Measurements from ENCODE around the gene IFNA8. TPM values are rescaled to one million over a fixed set of nuclear protein-coding genes. Genes with fewer than 3 reads are reported as not detected.
"Not testable (repeated sequence)": the region's sequence is repeated elsewhere in the genome, so short reads cannot be mapped to it uniquely, and the experiment has no call there.

IFNA8 gene
- polyA plus RNA-seq (ENCODE audit: insufficient read length in 12 of 12), result not detected
- long read RNA-seq, donor 1, result 0 reads
- long read RNA-seq, donor 2, result 0 reads
- long read RNA-seq, donor 3, result 0 reads
- long read RNA-seq, donor 4, result 0 reads
- long read RNA-seq, donor 5, result 0 reads
- long read RNA-seq, donor 6, result 0 reads
- long read RNA-seq, donor 7, result 0 reads
- long read RNA-seq, donor 8, result 0 reads
- long read RNA-seq, donor 9, result 0 reads
- long read RNA-seq, donor 10, result 0 reads
- long read RNA-seq, donor 11, result 0 reads

- no peak for DNase-seq
Observed at GRCh38 chr9:21408817-21409216, at the start of gene IFNA8. TSS of gene IFNA8 (plus strand) at chr9:21409117. CDS start at chr9:21409177, 60 bp downstream.

- no peak for DNase-seq
Observed at GRCh38 chr9:21362287-21362686, 46.6 kb upstream of the IFNA8 start.

GRCh38 chr9:21367169-21367568, 41.7 kb upstream of the IFNA8 start:
- not testable (repeated sequence) for DNase-seq

GRCh38 chr9:21367957-21368356, 41.0 kb upstream of the IFNA8 start, which contains the start of gene IFNA13:
TSS of gene IFNA13 (minus strand) at chr9:21368057. CDS start at chr9:21368010, 47 bp downstream.
- DNase-seq, result no peak

GRCh38 chr9:21371467-21371866, 37.5 kb upstream of the IFNA8 start:
- not testable (repeated sequence) for DNase-seq

- DNase-seq, result no peak
Observed at GRCh38 chr9:21381448-21382339, 27.2 kb upstream of the IFNA8 start.

GRCh38 chr9:21383627-21384026, 25.3 kb upstream of the IFNA8 start:
- DNase-seq, result no peak

GRCh38 chr9:21385131-21385670, 23.7 kb upstream of the IFNA8 start, which contains the start of gene IFNA2:
TSS of gene IFNA2 (minus strand) at chr9:21385398. CDS start at chr9:21385329, 69 bp downstream.
- DNase-seq, result no peak

- no peak for DNase-seq
Observed at GRCh38 chr9:21392270-21392669, 16.6 kb upstream of the IFNA8 start.

- peak; percentile 38 for DNase-seq
Observed at GRCh38 chr9:21395778-21396717, 12.9 kb upstream of the IFNA8 start.

GRCh38 chr9:21398955-21399489, 9.9 kb upstream of the IFNA8 start:
- DNase-seq, result no peak

GRCh38 chr9:21399956-21400355, 9.0 kb upstream of the IFNA8 start:
- DNase-seq, result no peak

- peak; percentile 17 for DNase-seq
Observed at GRCh38 chr9:21402386-21403251, 6.3 kb upstream of the IFNA8 start.

- DNase-seq, result no peak
Observed at GRCh38 chr9:21404146-21404545, 4.8 kb upstream of the IFNA8 start.

- no peak for DNase-seq
Observed at GRCh38 chr9:21412107-21412506, 3.2 kb downstream of the IFNA8 start.

- DNase-seq, result no peak
Observed at GRCh38 chr9:21413151-21413550, 4.2 kb downstream of the IFNA8 start.

GRCh38 chr9:21413624-21414023, 4.7 kb downstream of the IFNA8 start:
- DNase-seq, result no peak

GRCh38 chr9:21414220-21414940, 5.5 kb downstream of the IFNA8 start:
- no peak for DNase-seq

- DNase-seq, result no peak
Observed at GRCh38 chr9:21415493-21416267, 6.8 kb downstream of the IFNA8 start.

All from muscle of arm (tissue), 14 donors.